ENCODE measurements around the gene UBASH3A. TPM values are rescaled to one million over a fixed set of nuclear protein-coding genes. Genes with fewer than 3 reads are reported as not detected.

Gene UBASH3A
- total RNA-seq, 1 donor from 2014 or later = 6.4 TPM

DNA sequence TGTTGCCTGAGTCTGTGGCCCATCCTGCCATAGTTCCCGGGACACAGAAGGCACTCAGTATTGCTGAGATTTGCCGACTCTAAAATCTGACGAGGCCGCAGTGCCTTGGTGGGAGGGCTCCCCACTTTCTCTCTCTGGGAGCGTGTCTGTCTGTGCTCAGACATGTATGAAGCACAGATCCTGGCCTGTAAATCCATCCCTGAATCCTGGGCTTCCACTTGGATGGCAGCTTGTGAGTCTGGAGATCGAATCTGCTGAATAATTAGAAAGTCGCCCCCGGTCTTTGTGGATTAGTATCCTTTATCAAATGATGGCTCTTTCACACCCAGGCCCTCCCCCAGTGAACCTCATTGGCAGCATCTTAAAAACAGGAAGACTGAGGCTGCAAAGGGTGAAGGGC is 10.4 kb downstream of the UBASH3A start:
- no peak for TF ChIP-seq POLR2A (IDR thresholded peaks at IDR 0.05)
- TF ChIP-seq POLR2AphosphoS5 (IDR thresholded peaks at IDR 0.05; ENCODE audit: insufficient read depth in 1 of 2, low read depth in 1 of 2) = no peak
- TF ChIP-seq, protein P1, sequence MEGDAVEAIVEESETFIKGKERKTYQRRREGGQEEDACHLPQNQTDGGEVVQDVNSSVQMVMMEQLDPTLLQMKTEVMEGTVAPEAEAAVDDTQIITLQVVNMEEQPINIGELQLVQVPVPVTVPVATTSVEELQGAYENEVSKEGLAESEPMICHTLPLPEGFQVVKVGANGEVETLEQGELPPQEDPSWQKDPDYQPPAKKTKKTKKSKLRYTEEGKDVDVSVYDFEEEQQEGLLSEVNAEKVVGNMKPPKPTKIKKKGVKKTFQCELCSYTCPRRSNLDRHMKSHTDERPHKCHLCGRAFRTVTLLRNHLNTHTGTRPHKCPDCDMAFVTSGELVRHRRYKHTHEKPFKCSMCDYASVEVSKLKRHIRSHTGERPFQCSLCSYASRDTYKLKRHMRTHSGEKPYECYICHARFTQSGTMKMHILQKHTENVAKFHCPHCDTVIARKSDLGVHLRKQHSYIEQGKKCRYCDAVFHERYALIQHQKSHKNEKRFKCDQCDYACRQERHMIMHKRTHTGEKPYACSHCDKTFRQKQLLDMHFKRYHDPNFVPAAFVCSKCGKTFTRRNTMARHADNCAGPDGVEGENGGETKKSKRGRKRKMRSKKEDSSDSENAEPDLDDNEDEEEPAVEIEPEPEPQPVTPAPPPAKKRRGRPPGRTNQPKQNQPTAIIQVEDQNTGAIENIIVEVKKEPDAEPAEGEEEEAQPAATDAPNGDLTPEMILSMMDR (IDR thresholded peaks at IDR 0.05) = no peak
- H3K4me1 ChIP-seq = no peaks in the 10 kb centered on the region
- H3K27me3 ChIP-seq = no peaks in the 10 kb centered on the region
- H3K4me3 ChIP-seq = no peak overlapping the region
- no peaks in the 10 kb centered on the region for H3K9me3 ChIP-seq
- DNase-seq (ENCODE audit: extremely low spot score in 2 of 2) = no peak
- intact Hi-C loops (cut with DNase I) = no loop called here
- no peak overlapping the region for H3K27ac ChIP-seq
- no peaks in the 10 kb centered on the region for H3K36me3 ChIP-seq

DNA sequence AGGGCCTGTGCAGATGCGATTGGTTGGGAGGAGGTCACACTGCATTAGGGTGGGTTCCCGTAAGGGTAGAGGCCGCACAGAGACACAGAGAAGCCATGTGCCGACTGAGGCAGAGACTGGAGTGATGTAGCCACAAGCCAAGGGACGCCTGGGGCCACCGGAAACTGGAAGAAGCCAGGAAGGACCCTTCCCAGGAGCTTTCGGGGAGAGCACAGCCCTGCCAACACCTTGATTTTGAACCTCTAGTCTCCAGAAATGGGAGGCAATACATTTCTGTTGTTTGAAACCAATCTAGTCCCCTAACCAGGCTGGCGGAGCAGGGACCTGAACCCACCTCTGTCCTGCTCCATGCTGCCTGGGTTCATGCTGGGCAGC is 10.8 kb downstream of the UBASH3A start:
- Histone ChIP-seq H3K4me1 (no peaks in the 10 kb centered on the region), H3K27me3 (no peaks in the 10 kb centered on the region), H3K27ac (no peak overlapping the region), H3K36me3 (no peaks in the 10 kb centered on the region), H3K4me3 (no peak overlapping the region), H3K9me3 (no peaks in the 10 kb centered on the region)
- no peak for TF ChIP-seq POLR2A (IDR thresholded peaks at IDR 0.05)
- TF ChIP-seq POLR2AphosphoS5 (IDR thresholded peaks at IDR 0.05; ENCODE audit: insufficient read depth in 1 of 2, low read depth in 1 of 2) = no peak
- TF ChIP-seq, protein P1 (IDR thresholded peaks at IDR 0.05) = no peak
- no peak for DNase-seq (ENCODE audit: extremely low spot score in 2 of 2)
- intact Hi-C loops (cut with DNase I) = no loop called here

DNA sequence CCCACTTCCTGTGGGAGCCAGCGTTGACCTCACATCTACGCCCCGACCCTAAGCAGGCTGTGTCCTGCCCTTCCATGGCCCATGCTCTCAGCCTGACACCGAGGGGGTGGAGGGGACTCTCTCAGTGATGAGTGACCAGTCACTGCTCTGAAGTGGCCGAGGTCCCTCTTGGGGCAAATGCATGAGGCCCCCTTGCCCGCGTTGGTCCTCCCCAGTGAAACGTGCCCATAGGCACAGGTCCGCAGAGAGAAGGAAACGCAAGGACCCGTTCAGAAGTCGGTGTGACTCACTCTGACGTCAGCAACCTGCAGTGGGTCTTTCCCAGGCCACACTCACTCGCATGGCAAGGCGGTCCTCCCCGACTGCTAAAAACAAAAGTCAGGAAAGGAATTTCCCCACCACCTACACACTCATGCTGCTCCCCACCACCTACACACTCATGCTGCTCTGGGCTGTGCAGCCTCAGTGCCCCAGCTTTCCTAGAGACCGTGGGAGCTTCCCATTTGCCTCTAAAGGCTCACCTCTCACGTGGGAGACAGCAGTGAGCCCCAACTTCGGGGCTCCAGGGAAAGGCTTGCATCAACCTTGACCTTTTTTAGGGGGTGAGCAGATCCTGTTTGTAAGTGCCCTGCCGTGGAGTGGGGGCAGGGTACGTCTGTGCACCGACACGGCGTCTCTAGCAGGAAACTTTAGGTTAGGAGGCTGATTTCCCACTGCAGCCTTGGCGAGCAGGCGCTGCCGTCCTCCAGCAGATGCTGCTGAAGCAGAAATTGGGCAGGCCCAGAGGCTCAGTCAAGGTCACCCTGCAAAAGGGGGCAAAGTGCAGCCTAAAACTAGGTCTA is 11.4 kb downstream of the UBASH3A start:
- TF ChIP-seq, protein P1 (IDR thresholded peaks at IDR 0.05) = no peak
- peak in 1 of 2 donors; percentile 11 for TF ChIP-seq POLR2AphosphoS5 (IDR thresholded peaks at IDR 0.05; ENCODE audit: insufficient read depth in 1 of 2, low read depth in 1 of 2)
- no peaks in the 10 kb centered on the region for H3K27me3 ChIP-seq

DNA sequence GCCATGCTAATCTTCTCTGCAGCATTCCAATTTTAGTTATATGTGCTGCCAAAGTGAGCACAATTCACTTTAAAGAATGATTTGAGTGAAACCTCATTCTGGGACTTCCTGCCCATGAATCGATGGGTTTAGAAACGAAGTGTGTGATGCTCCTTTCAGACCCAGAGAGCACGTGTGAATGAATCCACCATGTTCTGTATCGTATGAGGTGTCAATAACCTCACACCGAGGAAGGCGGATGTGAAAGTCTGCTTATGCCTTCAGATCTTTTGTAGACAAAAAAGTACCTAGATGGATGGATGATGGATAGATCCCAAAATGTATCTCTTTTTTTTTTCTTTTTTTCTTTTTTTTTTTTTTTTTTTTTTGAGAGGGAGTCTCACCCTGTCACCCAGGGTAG is 13.8 kb downstream of the UBASH3A start:
- Histone ChIP-seq H3K27me3 (no peaks in the 10 kb centered on the region), H3K4me3 (no peak overlapping the region), H3K9me3 (no peaks in the 10 kb centered on the region), H3K36me3 (no peaks in the 10 kb centered on the region), H3K4me1 (no peaks in the 10 kb centered on the region), H3K27ac (no peak overlapping the region)
- TF ChIP-seq, protein P1 (IDR thresholded peaks at IDR 0.05) = no peak
- TF ChIP-seq POLR2AphosphoS5 (IDR thresholded peaks at IDR 0.05; ENCODE audit: insufficient read depth in 1 of 2, low read depth in 1 of 2) (no peak), POLR2A (IDR thresholded peaks at IDR 0.05) (no peak)
- DNase-seq (ENCODE audit: extremely low spot score in 2 of 2) = no peak
- intact Hi-C loops (cut with DNase I) = no loop called here

More for the DNA sequence above, 11.4 kb downstream of the UBASH3A start:
- Histone ChIP-seq H3K36me3 (no peaks in the 10 kb centered on the region), H3K4me1 (no peaks in the 10 kb centered on the region), H3K9me3 (no peaks in the 10 kb centered on the region), H3K27ac (no peak overlapping the region), H3K4me3 (no peak overlapping the region)
- intact Hi-C loops (cut with DNase I) = no loop called here
- no peak for DNase-seq (ENCODE audit: extremely low spot score in 2 of 2)

DNA sequence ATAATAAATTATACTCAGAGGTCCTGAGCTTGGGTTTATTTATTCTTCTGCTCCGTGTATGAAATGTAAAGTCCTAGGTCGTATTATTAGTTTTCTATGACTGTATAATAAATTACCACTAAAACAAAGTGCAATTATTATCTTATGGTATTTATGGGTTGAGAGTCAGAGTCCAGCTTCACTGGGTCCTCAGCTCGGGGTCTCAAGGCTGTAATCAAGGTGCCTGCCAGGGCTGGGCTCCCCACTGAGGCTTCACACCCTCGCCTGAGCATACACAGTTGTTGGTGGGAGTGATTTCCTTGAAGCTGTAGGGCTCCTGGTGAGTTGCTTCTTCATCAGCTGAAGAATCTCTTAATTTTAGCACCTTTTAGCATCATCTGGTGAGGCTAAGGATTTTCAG is 15.2 kb downstream of the UBASH3A start:
- Histone ChIP-seq H3K4me1 (no peaks in the 10 kb centered on the region), H3K36me3 (no peaks in the 10 kb centered on the region), H3K4me3 (no peak overlapping the region), H3K27me3 (no peaks in the 10 kb centered on the region), H3K27ac (no peak overlapping the region), H3K9me3 (no peaks in the 10 kb centered on the region)
- intact Hi-C loops (cut with DNase I) = no loop called here
- no peak for DNase-seq (ENCODE audit: extremely low spot score in 2 of 2)
- no peak for TF ChIP-seq POLR2A (IDR thresholded peaks at IDR 0.05)
- no peak for TF ChIP-seq POLR2AphosphoS5 (IDR thresholded peaks at IDR 0.05; ENCODE audit: insufficient read depth in 1 of 2, low read depth in 1 of 2)
- TF ChIP-seq, protein P1 (IDR thresholded peaks at IDR 0.05) = no peak
